HG03159 (cell line): ENCODE results near the gene DAPK2.
"Not testable (repeated sequence)": the region's sequence is repeated elsewhere in the genome, so short reads cannot be mapped to it uniquely, and the experiment has no call there.

Experiments used
- ATAC-seq: cut with Tn5 transposase; IDR thresholded peaks from one replicate; pipeline ENCODE4 v1.9.1; 2021; ENCODE audit warnings: mild to moderate bottlenecking, moderate library complexity; ENCODE audit not compliant: unreplicated experiment

Gene DAPK2

DNA sequence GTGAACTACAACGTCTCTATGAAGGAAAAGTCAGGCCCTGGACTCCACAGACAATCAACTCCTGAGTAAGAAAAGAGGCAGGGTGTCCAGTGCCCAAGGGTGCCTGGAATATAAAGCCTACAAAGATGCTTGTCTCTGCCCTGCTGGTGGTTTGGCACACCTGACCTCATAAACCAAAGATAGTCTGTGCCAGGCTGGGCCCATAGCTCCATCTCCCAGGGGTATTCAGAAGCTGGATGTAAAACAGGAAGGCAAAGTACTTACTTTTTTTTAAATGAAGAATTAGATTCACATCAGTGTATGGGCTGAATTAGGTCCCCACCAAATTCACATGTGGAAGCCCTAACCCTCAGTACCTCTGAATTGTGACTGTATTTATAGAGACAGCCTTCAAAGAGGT, 146.0 kb downstream of the DAPK2 start:
- no peak for ATAC-seq

DNA sequence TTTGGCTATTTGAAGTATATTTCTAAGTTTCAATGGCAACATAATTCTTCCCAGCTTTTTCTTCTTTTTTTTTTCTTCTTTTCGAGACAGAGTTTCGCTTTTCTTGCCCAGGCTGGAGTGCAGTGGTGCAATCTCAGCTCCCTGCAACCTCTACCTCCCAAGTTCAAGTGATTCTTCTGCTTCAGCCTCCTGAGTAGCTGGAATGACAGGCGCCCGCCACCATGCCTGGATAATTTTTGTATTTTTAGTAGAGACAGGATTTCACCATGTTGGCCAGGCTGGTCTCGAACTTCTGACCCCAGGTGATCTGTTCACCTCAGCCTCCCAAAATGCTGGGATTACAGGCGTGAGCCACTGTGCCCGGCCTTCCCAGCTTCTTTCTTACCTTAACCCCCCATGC, 146.7 kb downstream of the DAPK2 start:
- not testable (repeated sequence) for ATAC-seq

DNA sequence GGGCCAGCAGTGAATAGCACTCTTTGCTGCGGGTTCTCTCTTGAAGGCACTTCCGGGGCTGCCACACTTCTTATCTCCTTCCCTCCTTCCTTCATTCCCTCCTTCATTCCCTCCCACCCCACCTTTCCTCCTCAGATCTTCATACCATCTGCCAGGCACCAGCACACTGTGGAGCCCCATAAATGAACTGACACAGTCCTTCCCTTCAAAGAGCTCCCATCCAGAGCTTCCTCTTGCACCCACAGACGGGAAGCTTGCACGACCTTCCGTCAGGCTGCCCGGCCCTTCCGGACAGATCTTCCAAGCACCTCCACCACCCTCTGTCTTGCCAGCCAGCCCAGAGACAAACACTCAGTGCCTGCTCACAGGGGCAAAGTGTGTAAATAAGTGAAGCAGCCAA, 147.1 kb downstream of the DAPK2 start:
- no peak for ATAC-seq

DNA sequence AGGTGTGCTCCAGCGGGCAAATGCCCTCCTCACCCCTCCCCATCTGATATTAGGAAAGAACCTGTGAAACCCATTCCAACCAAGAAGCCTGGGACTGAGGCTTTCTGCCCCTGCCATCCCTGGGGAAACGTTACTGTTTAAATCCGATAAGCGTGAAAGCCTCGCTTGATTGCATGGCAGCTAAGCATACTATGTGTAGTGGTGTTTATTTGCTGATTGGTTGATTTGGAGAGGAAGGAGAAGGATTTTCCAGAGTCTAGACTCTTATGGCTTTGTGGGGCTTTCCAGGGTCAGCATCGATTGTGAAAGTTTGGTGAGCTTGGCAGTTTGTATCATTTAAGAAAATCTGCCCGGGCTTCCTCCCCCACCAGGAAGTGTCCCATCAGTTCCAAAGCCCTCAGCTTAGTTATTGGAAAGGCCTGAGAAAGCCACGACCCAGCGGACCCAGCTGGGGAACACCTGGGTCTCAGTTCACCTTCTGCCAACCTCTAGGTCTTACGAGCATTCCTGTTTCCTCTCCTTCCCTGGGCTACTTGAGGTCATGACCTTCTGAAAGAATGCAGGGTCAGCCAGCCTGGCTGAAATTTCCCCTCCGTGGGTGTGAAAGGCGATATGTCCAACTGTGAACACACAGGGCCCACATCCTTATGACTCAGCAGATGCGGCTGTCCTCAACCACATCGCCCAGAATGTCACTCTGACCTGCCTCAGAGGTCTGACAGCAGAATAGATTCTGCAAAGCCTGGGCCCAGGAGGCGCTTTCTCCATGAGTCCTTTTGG, 149.8 kb downstream of the DAPK2 start:
- ATAC-seq: peak; percentile 63

DNA sequence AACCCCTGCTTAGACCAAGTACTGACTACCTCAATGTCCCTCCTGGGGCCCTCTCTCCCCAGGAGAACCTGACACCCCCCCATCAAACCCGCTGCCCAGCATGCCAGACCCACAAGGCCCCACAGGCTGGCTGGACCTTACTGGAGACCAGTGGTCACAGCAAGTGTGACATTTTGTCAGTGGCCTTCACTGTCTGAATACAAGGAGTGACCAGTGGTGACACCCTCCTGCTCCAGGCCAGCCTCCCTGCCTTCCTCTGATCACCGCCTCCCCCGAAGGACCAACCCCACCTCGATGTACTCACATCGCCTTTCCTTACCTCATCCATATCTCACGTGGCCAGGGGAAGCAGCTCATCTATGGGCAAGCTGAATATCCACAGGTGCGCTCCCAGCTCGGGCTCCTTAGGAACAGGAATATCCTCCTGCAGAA, 150.5 kb downstream of the DAPK2 start:
- ATAC-seq: no peak

DNA sequence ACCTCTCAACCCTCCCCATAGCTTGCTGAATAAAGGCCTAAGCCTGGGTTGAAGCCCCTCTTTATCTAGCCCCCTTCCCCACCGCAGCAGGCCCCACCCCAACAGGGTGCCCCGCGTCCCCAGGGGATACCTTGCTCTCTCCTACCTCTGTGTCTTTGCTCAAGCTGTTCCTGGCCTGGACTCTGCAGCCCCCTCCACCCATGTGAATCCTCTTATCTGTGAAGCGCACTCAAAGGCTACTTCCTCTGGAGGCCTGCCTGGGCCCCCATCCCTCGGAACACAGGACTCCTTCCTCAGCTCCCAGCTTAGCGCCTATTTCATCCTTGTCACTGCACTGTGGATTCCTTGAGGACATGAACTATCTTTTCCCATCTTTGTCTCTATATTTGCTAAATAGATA, 151.1 kb downstream of the DAPK2 start:
- no peak for ATAC-seq

DNA sequence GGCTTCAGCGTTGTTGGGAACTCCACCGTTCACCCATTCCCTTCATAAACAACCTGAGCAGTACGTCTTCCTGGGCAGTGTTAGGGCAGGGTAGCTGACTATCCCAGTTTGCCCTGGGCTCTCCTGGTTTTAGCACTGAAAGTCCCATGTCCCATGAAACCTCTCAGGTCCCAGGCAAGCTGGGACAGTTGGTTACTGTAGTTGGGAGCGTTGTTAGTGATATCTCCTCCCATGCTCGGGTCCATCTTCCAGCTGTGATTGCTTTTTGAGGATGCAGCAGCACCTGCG, 151.7 kb downstream of the DAPK2 start:
- ATAC-seq: no peak

DNA sequence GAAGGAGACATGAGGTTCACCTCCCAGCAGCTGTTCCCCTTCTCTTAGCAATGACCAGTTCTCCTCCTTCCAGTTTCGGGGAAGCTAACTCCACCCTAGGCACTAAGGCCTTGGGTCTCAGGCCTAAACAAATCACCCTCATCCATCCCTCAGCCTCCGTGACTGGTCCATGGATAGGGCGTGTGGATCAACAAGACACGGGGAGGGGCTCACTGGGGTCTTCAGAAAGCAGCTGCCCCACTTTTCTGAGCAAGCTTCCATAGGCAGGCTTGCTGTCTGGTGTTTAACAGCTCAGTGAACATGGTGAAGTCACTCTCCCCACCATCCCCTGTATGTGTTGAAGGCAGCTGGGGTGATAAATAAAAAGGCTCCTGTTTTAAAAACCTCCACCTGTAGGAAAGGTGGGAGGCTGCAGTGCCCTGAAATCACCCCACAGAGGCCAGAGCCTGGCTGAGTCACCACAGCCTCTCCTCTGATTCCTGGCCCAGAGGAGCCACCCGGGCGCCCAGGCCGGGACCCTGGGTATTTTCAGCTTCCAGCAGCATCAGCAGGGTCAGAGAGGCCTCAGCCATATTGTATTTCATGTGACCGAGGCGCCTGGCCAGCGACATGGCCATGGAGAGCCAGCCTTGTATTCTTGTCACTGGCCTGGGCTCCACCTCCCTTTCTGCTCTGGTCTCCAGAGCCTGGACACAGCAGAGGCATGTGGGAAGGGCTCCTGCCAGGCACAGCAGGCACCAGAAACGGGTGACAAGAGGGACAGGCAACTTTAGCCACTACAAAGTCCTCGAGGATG, 152.2 kb downstream of the DAPK2 start:
- ATAC-seq: no peak

DNA sequence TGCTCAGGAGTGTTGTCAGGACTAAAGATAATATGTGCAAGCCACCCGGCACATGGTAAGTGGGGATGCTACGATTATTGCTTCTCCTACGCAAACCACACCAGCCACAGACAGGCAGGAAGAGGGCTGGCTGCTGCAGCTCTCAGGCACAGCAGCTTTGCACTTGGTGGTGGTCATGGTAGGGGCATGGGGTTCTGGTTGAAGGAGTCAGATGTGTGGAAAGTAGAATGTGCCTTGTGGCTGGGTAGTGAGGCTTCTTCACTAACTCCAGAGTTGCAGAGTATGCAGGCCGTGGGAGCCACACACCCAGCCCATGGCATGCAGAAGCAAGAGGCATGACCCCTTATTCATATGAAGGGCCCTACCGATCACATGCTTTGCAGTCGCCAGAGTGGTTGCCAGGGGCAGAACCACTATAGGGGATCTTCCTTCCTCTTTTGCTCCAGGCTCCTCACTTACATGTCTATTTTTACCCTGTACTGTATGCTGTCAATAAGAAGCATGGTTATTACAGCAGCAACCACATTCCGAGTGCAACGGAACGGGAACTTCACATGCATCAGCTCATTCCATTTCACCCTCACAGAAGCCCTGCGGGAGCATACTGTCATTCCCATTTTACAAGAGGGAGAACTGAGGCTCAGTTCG, 153.4 kb downstream of the DAPK2 start:
- no peak for ATAC-seq

DNA sequence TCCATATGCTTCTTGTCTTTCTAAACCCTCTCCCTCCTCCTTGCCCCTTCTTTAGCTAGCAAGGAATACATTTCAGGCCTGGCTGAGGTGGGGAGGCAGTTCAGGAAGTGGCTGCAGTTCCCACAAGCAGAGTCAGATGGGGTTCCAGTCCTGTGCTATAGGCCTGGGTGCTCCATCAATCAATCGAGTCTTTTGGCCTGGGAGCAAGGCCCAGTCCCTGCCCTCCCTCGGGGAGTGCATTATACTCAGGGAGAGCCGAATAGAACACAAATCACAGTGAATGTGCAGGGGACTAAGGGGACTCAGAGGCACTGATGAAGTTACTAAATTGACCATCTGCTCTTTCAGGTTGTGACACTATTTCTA, 154.5 kb downstream of the DAPK2 start:
- no peak for ATAC-seq

DNA sequence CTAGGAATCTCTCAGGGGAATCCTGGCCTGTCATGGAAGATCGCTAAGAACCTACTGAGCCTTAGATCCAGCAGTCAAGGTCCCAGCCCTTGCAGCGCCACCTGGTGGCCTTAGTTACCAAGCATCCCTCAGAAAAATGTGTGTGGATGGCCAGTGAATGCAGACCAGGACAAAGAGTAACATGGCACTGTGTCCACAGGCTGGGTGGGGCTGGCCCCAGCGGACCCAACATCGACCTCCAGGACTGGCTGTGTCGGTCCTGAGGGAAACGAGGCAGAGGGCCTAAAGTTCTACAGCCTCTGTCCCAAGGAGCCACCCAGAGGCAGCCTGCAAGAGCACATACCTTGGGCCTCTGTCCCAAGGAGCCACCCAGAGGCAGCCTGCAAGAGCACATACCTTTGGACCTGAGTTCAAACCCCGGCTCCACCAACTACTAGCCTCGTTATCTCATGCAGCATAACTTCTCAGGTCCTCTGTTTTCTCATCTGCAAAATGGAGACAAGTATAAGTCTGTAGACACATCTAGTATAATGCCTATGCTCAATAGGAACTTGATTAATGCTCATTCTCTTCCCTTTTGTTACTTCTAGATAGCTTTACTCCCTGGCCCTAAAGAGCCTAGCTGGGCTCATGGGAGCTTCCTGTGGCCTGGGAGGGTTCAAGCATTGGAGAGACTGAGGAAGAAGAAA, 155.1 kb downstream of the DAPK2 start:
- no peak for ATAC-seq

DNA sequence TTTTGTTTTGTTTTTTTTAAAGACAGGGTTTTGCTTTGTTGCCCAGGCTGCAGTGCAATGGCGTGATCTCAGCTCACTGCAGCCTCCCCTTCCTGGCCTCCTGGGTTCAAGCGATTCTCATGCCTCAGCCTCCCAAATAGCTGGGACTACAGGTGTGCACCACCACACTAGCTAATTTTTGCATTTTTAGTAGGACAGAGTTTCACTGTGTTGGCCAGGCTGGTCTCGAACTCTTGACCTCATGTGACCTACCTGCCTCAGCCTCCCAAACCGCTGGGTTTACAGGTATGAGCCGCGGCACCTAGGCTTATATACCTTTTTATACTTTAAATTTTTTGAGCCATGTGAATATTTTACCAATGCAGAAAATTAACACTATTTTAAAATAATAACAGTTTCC, 155.7 kb downstream of the DAPK2 start:
- ATAC-seq: no peak

DNA sequence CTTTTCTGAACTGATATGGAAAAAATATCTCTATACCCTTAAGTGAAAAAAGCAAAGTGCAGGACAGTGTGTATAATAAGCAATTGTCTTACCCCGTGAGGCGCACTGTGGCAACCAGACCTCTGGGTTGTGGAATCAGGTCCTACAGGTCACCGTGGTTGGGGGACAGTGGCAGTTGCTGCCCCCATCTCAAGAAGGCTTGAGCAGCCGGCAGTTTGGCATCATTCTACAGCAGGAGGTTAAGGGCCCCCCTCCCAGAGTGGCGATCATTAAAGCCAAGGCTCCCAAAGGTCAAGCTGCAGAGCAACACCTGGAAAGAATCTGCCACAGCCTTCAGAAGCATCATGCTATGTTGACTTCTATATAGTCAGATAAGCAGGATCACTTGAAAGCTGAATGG, 156.5 kb downstream of the DAPK2 start:
- ATAC-seq: no peak

DNA sequence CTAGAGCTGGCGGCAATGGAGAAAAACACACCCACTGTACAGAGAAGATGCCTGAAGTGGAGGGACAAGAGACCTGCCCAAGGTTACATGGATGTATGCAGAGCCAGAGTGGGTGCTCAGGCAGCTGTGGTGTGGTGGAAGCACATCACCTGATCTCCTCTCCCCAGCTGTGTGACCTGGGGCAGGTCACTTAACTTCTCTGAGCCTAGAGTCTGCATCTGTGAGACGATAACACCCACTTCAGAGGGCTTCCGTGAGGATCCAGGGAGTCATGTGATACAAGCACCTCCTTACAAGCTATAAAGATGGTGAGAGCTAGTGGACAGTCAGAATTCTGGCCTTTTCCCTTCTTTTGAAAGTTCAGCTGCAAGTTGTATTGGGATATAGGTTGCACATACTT, 157.5 kb downstream of the DAPK2 start:
- ATAC-seq: no peak

DNA sequence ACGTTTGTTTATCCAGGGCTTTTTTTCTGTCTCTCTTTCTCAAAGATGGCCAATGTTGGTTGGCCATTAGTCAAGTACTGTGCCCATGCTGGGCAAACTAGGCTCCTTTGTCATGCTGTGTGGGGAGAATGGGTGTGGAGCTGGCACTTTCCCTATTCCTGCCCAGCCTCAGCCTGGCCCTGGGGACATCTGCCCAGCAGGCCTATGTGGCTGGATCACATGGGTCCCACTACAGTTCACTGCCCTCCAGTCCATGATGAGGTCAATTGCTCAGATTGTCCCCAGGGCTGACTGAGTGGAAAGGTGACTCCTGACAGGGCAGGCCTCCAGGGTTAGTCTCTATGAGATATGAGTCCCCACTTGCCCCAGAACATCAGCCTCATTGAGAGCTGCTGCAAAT, 158.1 kb downstream of the DAPK2 start:
- no peak for ATAC-seq

DNA sequence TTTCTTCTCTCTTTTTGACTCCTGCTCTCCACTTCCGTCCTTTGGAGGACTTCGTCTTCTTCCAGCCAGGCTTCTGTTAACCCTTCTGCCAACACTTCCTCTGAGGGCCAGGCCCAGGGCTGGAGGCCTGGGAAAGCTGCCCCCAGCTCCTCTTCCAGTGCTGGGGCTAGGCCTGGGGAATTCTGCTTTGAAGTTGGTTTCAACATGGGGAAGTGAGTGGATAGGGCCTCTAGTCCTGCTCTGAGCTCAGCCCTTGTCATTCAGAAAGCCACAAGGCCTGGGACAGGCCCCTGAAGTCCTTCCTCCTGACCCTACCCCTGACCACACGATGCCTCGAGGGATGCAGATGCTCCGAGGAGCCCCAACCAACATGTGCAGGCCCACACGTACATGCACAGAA, 158.7 kb downstream of the DAPK2 start:
- no peak for ATAC-seq

DNA sequence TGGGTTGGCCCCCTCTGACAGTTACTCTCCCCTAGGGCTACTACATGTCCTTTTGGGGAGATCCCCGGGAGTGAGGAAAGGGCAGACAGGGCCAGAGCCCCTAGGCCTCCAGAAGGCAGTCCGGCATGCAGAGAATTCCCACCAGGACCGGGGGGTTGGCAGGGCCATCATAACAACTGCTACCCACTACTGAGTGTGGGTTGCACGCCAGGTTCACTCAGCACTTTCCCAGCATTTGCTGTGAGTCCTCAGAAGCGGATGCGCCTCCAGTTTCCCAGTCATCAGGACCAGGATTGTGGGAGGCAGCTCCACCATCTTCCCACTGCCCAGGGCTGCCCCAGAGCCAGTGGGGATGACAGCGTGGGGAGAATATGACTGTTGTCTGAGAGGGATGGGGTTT, 161.3 kb downstream of the DAPK2 start:
- no peak for ATAC-seq

DNA sequence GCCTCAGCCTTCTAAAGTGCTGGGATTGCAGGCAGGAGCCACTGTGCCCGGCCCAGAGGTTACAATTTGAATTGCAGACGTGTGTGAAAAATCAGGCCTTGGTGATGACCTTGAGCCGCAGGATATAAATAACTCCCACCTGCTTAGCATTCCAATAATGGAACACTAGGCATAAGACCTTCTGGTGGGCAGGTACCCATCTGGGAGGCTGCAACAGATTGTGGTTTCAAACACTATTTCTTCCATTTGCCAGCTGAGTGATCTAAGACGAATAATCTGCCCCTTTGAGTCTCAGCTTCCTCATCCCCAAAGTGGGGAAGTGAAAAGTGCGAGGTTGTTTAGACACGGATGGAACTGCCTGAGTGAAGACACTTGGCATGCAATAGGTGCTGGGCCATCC, 164.9 kb downstream of the DAPK2 start:
- no peak for ATAC-seq

DNA sequence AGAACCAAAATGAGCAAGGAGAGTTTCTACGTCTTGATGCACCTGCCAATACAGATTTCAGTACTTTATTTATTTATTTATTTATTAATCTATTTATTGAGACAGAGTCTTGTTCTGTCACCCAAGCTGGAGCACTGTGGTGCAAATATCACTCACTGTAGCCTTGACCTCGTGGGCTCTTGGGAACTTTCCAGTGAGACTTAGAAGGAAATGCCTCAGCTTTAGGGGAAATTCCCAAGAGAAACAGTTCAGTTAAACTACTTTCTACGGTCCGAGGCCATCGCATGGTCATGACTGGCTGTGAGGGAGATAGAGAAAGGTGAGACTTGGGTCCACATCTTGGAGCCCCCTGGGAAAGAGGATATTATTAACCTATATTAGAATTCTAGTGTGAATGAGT, 165.5 kb downstream of the DAPK2 start:
- no peak for ATAC-seq

DNA sequence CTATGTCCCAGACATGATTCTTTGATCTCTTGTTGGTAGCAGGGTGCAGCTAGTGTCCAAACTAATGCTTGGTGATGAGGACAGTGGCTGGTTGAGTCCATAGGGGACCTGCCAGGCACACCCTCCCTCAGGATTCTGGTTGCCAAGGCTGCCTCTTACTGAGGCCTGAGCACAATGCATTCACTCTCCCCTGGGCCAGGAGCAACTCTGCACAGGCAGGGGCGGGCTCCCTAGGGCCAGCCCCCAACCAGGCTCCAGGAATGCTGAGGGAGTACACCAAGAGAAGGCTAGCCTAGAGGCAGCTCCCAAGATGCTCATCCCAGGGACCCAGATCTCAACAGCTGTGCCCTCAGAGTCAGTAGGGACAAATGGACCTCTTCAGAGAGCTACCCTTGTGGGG, 166.3 kb downstream of the DAPK2 start:
- ATAC-seq: no peak

DNA sequence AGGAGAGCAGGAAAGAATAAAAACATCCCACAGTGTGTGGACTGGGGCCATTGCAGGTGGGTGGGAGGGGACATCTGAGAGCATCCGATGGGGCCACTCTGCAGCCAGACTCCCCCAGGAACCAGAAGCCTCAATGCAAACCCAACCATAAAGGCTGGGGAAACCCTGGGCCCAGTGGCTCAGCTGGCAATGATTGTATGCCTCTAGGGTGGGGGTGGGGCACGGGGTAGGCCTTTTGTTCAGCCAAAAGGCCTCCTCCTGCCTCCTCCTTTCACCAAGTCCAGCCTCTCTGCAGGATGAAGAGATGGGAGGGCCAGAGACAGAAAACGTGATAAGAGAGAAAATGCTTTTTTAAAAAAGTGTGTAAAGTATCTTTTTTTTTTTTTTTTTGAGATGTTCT, 167.1 kb downstream of the DAPK2 start:
- ATAC-seq: no peak
